Caco-2 (cell line): ENCODE data around the gene SLC10A7. TPM values are rescaled to one million over a fixed set of nuclear protein-coding genes. Genes with fewer than 3 reads are reported as not detected.

Experiments
- BruUV-seq: library from RNA; stranded (reverse); fragments of 400-500 nt; replicated peaks from 2 replicates; lab custom pipeline; 2021; lab: Mats Ljungman, UMichigan
- CTCF ChIA-PET: fragments of 300-600 bp; sonication (Branson Sonifier 250); formaldehyde crosslinking; loops from one replicate; lab custom pipeline; 2022; ENCODE audit warnings: antibody characterized with exemption; lab: Charles Lee
- POLR2A ChIA-PET: fragments of 300-600 bp; sonication (Branson Sonifier 250); formaldehyde crosslinking; loops from one replicate; lab custom pipeline; 2022; ENCODE audit warnings: antibody characterized with exemption; lab: Charles Lee
- DNase-seq, 2 experiments: peaks; one replicate each; pipeline versions ENCODE4 v3.0.0 to v3.0.0-alpha.2; 2020 to 2022
- H3K27me3 ChIP-seq: replicated peaks from 2 replicates; pipeline ENCODE4 v1.6.0; 2011; ENCODE audit warnings: low read length; ENCODE audit not compliant: control insufficient read depth, insufficient read depth
- H3K36me3 ChIP-seq: 2 replicates; pipeline ENCODE4 v1.5.1; 2011; ENCODE audit warnings: low read length; ENCODE audit not compliant: control insufficient read depth, insufficient read depth
- H3K4me1 ChIP-seq: fragments of 250-450 bp; sonication (Bioruptor Pico); 2 replicates; pipeline ENCODE4 v1.5.1; 2020; ENCODE audit warnings: mild to moderate bottlenecking
- H3K4me3 ChIP-seq: 2 replicates; pipeline ENCODE4 v1.5.1; 2011; ENCODE audit warnings: low read depth, mild to moderate bottlenecking, control low read depth, low read length
- H3K9me3 ChIP-seq: fragments of 250-450 bp; sonication (Bioruptor Pico); 2 replicates; pipeline ENCODE4 v1.5.1; 2020; ENCODE audit warnings: mild to moderate bottlenecking, moderate library complexity
- H3K27ac Mint-ChIP-seq: one replicate; pipeline ENCODE4 v1.8.0; 2022; ENCODE audit warnings: mixed read lengths; ENCODE audit not compliant: unreplicated experiment
- H3K27me3 Mint-ChIP-seq: one replicate; pipeline ENCODE4 v1.8.0; 2022; ENCODE audit warnings: mixed read lengths; ENCODE audit not compliant: insufficient read depth, unreplicated experiment
- H3K36me3 Mint-ChIP-seq: one replicate; pipeline ENCODE4 v1.8.0; 2022; ENCODE audit warnings: mild to moderate bottlenecking, mixed read lengths; ENCODE audit not compliant: insufficient read depth, unreplicated experiment
- H3K4me1 Mint-ChIP-seq: one replicate; pipeline ENCODE4 v1.8.0; 2022; ENCODE audit warnings: low read depth, mixed read lengths; ENCODE audit not compliant: unreplicated experiment
- H3K4me3 Mint-ChIP-seq: one replicate; pipeline ENCODE4 v1.8.0; 2022; ENCODE audit warnings: mild to moderate bottlenecking, moderate library complexity, mixed read lengths; ENCODE audit not compliant: unreplicated experiment
- H3K9me3 Mint-ChIP-seq: one replicate; pipeline ENCODE4 v1.8.0; 2022; ENCODE audit warnings: mixed read lengths; ENCODE audit not compliant: unreplicated experiment
- CTCF ChIP-seq, 2 experiments: fragments of 200-600 bp in 1 of 2; IDR thresholded peaks; 1 replicate in 1 of 2; 2 replicates in 1 of 2; pipeline versions ENCODE4 v1.5.1 to v1.8.0; 2011 to 2022; ENCODE audit warnings: antibody characterized with exemption in 1 of 2, control low read depth in 1 of 2, inconsistent platforms in 1 of 2, low read depth in 1 of 2, low read length in 1 of 2, mild to moderate bottlenecking in 1 of 2, moderate library complexity in 1 of 2; ENCODE audit not compliant: insufficient read depth in 1 of 2, severe bottlenecking in 1 of 2, unreplicated experiment in 1 of 2
- intact Hi-C: fragments of 100-400 bp; cut with micrococcal nuclease; formaldehyde crosslinking; loops from one replicate; pipeline ENCODE4 v1.10.0; 2022; ENCODE audit not compliant: unreplicated experiment
- microRNA-seq: library from miRNA; unstranded; fragments of <30 nt; microRNA quantifications from one replicate; pipeline ENCODE4 v1.2.0, GENCODE V29; 2022
- total RNA-seq: library from RNA; stranded (reverse); gene quantifications from 2 replicates; pipeline ENCODE4 v1.2.3, GENCODE V29; 2022

SLC10A7 gene
- total RNA-seq, 1 experiment from 2014 or later = 12.1 TPM

DNA sequence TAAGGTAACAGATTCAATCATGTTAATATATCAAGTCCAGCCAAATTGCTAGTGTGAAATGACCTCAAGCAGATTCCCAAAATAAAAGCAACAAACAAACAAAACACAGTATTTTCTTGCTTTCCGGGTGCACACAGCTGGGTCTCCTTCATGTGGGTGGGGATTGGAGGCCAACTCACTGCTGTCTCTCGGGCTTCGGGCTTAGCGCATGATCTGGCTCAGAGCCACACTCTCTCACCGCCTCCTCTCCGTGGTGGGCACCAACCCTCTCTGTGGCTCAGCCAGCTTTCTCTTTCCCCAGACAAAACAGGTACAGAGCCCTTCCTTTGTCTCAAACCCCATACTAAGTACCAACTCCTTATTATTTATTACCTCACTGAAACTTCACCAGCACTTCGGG is 310.3 kb downstream of the SLC10A7 start:
- Mint-ChIP-seq H3K27ac (no peak overlapping the region), H3K27me3 (peaks cover 12% of the 10 kb centered on the region), H3K4me1 (no peaks in the 10 kb centered on the region), H3K36me3 (no peaks in the 10 kb centered on the region), H3K9me3 (no peaks in the 10 kb centered on the region), H3K4me3 (no peak overlapping the region)
- DNase-seq = no peak
- no peaks in the 10 kb centered on the region for H3K4me1 ChIP-seq
- TF ChIP-seq CTCF (IDR thresholded peaks at IDR 0.05; ENCODE audit: insufficient read depth in 1 of 2, low read depth in 1 of 2, low read length in 1 of 2, severe bottlenecking in 1 of 2, unreplicated experiment in 1 of 2) = no peak
- intact Hi-C loops = no loop called here
- no TSS peak for BruUV-seq
- ChIA-PET CTCF (no interaction called here), POLR2A (no interaction called here)
- H3K4me3 ChIP-seq = no peak overlapping the region
- H3K9me3 ChIP-seq = no peaks in the 10 kb centered on the region
- H3K36me3 ChIP-seq = no peaks in the 10 kb centered on the region
- no peaks in the 10 kb centered on the region for H3K27me3 ChIP-seq

GRCh38 chr4:146210890-146211289 is 310.9 kb downstream of the SLC10A7 start:
- no TSS peak for BruUV-seq
- Mint-ChIP-seq H3K4me3 (no peak overlapping the region), H3K4me1 (no peaks in the 10 kb centered on the region), H3K9me3 (no peaks in the 10 kb centered on the region), H3K36me3 (no peaks in the 10 kb centered on the region), H3K27ac (no peak overlapping the region), H3K27me3 (peaks cover 12% of the 10 kb centered on the region)
- H3K27me3 ChIP-seq = no peaks in the 10 kb centered on the region
- POLR2A ChIA-PET = no interaction called here
- H3K9me3 ChIP-seq = no peaks in the 10 kb centered on the region
- H3K36me3 ChIP-seq = no peaks in the 10 kb centered on the region
- H3K4me1 ChIP-seq = no peaks in the 10 kb centered on the region
- no peak overlapping the region for H3K4me3 ChIP-seq
- intact Hi-C loops = no loop called here
- CTCF ChIA-PET = no interaction called here
- no peak for DNase-seq
- no peak for TF ChIP-seq CTCF (IDR thresholded peaks at IDR 0.05; ENCODE audit: insufficient read depth in 1 of 2, low read depth in 1 of 2, low read length in 1 of 2, severe bottlenecking in 1 of 2, unreplicated experiment in 1 of 2)

DNA sequence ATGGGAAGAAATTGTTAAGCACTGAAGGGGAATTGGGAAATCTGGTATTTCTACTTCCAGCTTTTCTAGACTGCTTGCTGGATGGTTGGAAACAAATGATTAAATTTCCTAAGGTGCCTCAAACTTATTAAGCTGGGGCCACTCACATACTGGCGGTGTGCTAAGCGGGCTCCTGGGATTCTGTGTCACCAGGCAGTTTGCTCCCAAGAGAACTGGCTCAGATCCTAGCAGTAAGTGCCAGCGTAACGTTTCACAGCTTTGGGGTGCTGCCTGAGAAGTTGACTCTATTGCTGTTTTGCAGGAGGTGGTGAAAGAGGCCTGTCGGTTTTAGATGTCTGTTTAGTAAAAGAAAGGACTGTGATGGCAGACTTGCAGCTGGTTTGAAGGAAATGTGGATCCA is 314.3 kb downstream of the SLC10A7 start:
- Mint-ChIP-seq H3K4me3 (no peak overlapping the region), H3K9me3 (no peaks in the 10 kb centered on the region), H3K27me3 (peaks cover 8% of the 10 kb centered on the region), H3K36me3 (no peaks in the 10 kb centered on the region), H3K4me1 (no peaks in the 10 kb centered on the region), H3K27ac (no peak overlapping the region)
- no peaks in the 10 kb centered on the region for H3K9me3 ChIP-seq
- H3K4me3 ChIP-seq = no peak overlapping the region
- TF ChIP-seq CTCF (IDR thresholded peaks at IDR 0.05; ENCODE audit: insufficient read depth in 1 of 2, low read depth in 1 of 2, low read length in 1 of 2, severe bottlenecking in 1 of 2, unreplicated experiment in 1 of 2) = no peak
- POLR2A ChIA-PET = no interaction called here
- no peaks in the 10 kb centered on the region for H3K36me3 ChIP-seq
- DNase-seq = no peak
- H3K27me3 ChIP-seq = no peaks in the 10 kb centered on the region
- CTCF ChIA-PET = no interaction called here
- intact Hi-C loops = no loop called here
- no peaks in the 10 kb centered on the region for H3K4me1 ChIP-seq
- no TSS peak for BruUV-seq

Small RNA genes within 50 kb of the gene (microRNA-seq; reads per million reads assigned to microRNA genes)
- not detected for gene MIR7849

Other genes starting within 250 kb of the SLC10A7 start
- not detected in 2 replicates for gene POU4F2, start 117.0 kb upstream of the SLC10A7 start, total RNA-seq